Measurements from ENCODE around the gene CDH23.
"Not testable (repeated sequence)": the region's sequence is repeated elsewhere in the genome, so short reads cannot be mapped to it uniquely, and the experiment has no call there.

CDH23 gene

DNA sequence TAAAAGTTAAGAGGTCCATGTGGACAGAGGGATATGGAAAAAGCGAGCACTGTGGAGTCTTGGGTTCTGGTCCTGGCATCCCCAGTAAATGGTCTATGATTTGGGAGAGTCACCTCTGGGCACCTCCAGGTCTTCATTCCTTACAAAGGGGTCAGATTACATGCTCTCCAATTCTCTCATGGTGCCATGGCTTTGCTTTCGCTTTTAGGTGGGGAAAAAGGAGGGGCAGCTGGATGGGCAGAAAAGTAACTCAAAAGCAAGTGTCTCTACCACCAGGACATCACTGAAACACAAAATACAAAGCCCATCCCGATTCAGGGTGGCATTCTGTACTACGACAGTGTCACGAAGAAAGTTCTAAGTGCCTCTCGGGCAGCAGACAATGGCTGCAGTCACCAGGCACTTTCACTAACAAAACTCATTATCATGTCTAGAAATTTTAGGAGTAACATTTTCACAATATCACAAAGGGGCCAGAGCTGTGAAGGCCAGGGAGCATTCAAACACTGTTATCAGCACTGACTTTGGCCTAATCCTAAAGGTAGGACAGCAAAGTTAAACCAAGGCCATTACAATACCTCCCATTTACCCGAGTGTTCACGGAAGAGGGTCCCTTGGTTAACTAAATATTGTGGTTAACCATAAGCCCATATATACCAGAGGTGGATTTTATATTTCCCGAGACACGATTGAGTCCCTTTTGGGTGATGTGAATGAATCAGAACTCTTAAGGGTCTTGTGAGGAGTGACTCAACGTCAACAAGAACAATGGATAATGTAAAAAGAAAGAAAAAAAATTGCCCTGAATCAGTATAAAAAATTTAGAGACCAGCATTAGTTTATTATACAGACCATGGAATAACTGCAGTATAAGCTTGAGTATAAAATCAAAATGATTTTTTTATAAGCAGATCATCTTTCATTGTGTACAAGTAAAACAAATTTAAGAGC lies 451.9 kb downstream of the CDH23 start:
- DNase-seq (ENCODE audit: low read depth): no peak
- peak overlapping the region; percentile 94 for H3K4me3 ChIP-seq (ENCODE audit: low read depth, low read length)
- in situ Hi-C loops (cut with HindIII; ENCODE audit: low sequenced_read_pairs): no loop called here
- no peak for TF ChIP-seq CTCF (IDR thresholded peaks at IDR 0.05; ENCODE audit: low read depth, low read length, missing control alignments)

GRCh38 chr10:71849461-71849908 lies 452.8 kb downstream of the CDH23 start:
- no peak for DNase-seq (ENCODE audit: low read depth)
- TF ChIP-seq CTCF (IDR thresholded peaks at IDR 0.05; ENCODE audit: low read depth, low read length, missing control alignments): no peak
- in situ Hi-C loops (cut with HindIII; ENCODE audit: low sequenced_read_pairs): no loop called here
- peak overlapping the region; percentile 94 for H3K4me3 ChIP-seq (ENCODE audit: low read depth, low read length)

GRCh38 chr10:71850021-71850742 lies 453.5 kb downstream of the CDH23 start:
- no peak for TF ChIP-seq CTCF (IDR thresholded peaks at IDR 0.05; ENCODE audit: low read depth, low read length, missing control alignments)
- DNase-seq (ENCODE audit: low read depth): no peak
- H3K4me3 ChIP-seq (ENCODE audit: low read depth, low read length): peak overlapping the region; percentile 94
- in situ Hi-C loops (cut with HindIII; ENCODE audit: low sequenced_read_pairs): no loop called here

DNA sequence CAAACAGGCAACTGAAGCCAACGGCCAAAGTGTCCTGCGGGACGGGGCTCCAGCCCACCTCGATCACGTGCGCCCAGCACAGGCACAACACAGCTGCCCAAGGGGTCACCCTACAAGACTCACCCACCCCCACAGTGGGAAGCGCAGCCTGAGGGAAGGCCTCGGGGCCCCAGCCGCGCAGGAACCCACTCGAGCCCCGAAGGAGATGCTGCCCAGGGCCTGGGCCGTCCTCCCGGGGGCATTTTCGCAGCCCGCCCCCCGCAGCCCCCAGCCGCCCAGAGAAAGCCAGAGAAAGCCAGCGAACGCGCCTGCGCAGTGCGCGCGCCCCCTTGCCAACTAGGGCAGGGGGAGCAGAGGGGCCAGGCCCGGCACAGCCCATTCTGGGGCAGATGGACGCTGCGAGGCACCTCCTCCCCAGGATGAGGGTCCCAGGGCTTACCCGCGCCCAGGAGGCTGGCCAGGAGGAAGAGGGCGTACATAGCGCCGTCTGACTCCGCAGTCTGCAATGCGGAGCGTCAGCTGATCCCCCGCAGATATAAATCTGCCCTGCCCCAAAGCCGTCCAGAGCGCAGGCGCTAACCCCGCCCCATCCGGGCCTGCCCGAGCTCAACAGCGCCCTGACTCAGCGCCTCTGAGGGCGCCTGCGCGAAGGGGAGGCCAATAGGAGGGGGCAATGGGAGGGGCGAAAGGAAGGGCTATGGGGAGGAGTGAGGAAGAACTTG lies 454.2 kb downstream of the CDH23 start, which contains the start of gene PSAP:
Gene PSAP (minus strand): TSS at position 509 of the 722 bp plus-strand sequence. CDS start 30 bp downstream, at position 479.
- DNase-seq (ENCODE audit: low read depth): peak; percentile 94
- in situ Hi-C loops (cut with HindIII; ENCODE audit: low sequenced_read_pairs): no loop called here
- TF ChIP-seq CTCF (IDR thresholded peaks at IDR 0.05; ENCODE audit: low read depth, low read length, missing control alignments): no peak
- peak within 1 kb of the TSS; percentile 94 for H3K4me3 ChIP-seq (ENCODE audit: low read depth, low read length)

DNA sequence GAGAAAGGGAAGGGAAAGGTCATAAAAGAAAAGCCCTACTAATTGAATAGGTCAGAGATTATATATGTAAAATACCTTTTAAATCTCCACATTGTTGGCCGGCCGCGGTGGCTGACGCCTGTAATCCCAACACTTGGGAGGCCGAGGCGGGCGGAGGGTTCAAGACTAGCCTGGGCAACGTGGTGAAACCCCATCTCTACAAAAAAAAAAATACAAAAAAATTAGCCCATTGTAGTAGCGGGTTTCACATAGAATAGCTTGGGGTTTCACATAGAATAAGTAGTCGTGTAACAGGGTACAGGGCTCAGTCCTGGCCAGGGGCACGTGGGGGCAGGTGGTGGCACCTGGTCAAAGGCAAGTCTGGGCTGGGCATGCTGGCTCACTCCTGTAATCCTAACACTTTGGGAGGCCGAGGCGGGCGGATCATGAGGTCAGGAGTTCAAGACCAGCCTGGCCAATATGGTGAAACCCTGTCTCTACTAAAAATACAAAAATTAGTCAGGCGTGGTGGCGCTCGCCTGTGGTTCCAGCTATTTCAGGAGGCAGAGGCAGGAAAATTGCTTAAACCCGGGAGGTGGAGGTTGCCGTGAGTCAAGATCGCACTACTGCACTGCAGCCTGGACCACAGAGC lies 454.9 kb downstream of the CDH23 start:
- DNase-seq (ENCODE audit: low read depth); in situ Hi-C loops (cut with HindIII; ENCODE audit: low sequenced_read_pairs): not testable (repeated sequence)
- peak overlapping the region; percentile 94 for H3K4me3 ChIP-seq (ENCODE audit: low read depth, low read length)

GRCh38 chr10:71852355-71852937 lies 455.7 kb downstream of the CDH23 start:
- no peak for TF ChIP-seq CTCF (IDR thresholded peaks at IDR 0.05; ENCODE audit: low read depth, low read length, missing control alignments)

More at GRCh38 chr10:71852355-71852937, 455.7 kb downstream of the CDH23 start:
- H3K4me3 ChIP-seq (ENCODE audit: low read depth, low read length): no peak overlapping the region
- no peak for DNase-seq (ENCODE audit: low read depth)
- in situ Hi-C loops (cut with HindIII; ENCODE audit: low sequenced_read_pairs): no loop called here

Measured in astrocyte of the cerebellum (primary cell).